ENCODE data around the gene CCDC66. TPM values are rescaled to one million over a fixed set of nuclear protein-coding genes. Genes with fewer than 3 reads are reported as not detected.

Gene CCDC66
- total RNA-seq, 1 donor from 2014 or later: 92.5 TPM

DNA sequence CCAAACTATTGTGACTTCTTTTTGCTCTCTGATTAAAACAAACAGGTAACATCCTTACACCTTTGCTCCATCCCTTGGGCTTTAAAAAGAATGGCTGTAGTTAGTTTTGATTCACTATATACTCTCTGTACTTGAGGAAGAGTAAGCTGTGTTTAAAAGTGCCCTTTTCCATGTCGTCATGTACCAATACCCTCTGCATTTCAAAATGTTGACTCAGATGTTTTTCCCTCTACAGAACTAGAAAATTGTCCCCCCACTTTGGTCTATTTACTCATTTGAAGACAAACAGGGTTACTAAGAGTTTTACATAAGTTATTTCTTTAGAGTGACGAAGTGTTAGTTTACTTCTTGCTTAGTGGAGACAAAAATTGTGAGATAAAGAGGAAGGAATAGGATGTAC lies 63.4 kb downstream of the CCDC66 start:
- DNase-seq (ENCODE audit: low spot score in 2 of 2) (no peak), FAIRE-seq (no peak)

DNA sequence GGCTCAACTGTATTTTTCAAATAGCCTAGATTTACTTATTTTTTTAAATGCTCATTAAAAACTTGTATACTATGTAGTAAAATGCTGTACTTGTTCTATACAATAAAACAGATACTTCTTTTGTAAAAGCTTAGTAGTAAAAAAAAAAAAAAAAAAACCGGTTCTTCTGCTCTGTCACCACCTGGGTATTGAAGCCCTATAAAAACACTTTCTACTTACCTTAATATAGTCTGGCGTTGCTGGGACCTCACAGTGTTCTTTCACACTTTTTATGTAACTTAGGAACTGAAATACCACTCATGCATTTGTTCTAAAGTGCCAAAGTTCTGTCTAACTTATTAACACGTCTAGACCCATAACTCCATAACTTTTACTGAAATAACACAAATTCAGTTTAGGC lies 64.7 kb downstream of the CCDC66 start:
- DNase-seq (ENCODE audit: low spot score in 2 of 2) (no peak), FAIRE-seq (no peak)

DNA sequence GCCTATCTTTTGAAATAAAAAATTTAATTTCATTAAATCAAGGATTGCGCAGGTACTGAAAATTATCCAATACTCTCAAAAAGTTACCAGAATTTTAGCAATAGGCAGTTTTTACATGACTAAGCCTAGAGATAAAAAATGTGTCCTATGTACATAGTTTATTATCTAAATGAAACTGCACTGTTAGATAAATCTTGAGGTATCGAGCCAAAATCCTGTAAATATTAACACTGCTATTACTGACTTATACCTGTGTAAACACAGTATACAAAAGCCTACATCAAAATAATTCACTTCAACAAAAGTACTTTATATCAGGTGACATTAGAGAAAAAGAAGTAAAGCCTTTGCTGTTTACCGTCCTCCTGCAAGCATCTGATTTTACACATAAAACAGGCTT lies 65.4 kb downstream of the CCDC66 start:
- FAIRE-seq: no peak
- no peak for DNase-seq (ENCODE audit: low spot score in 2 of 2)

DNA sequence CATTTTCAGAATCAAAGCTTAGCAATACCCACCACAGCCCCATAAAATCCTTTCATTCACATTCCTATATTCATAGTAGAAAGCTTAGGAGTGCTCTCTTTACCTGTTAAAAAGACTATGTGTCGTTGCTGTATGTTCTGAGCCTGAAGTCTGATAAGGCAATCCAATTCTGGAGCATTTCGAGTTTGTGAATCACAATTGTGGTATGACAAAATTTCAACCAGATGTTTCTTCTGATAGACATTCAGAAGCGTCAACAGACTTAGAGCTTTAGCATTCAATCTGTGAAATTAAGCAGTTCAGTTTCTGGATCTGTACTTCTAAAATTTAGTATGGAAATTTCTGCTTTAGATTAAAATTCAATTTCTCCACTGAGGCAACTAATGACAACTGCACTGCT lies 67.8 kb downstream of the CCDC66 start:
- DNase-seq (ENCODE audit: low spot score in 2 of 2) (no peak), FAIRE-seq (no peak)

DNA sequence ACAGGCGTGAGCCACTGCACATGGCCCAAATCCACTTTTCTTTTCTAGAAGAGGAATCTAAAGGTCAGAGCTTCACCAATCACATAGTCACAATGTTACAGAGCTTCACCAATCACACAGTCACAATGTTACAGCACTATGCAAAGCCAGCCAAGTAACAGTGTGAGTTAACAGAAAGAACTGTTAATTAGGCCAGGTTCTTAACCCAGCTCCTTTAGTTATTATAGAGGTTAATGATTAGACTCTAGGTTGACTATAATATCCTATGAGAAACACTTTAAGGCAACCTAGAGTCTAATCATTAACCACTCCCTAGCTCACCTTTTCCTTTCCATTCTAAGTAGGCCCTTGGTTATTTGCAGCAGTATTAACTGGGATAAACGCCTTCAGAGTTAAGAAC lies 72.1 kb downstream of the CCDC66 start:
- DNase-seq (ENCODE audit: low spot score in 2 of 2) (no peak), FAIRE-seq (no peak)

DNA sequence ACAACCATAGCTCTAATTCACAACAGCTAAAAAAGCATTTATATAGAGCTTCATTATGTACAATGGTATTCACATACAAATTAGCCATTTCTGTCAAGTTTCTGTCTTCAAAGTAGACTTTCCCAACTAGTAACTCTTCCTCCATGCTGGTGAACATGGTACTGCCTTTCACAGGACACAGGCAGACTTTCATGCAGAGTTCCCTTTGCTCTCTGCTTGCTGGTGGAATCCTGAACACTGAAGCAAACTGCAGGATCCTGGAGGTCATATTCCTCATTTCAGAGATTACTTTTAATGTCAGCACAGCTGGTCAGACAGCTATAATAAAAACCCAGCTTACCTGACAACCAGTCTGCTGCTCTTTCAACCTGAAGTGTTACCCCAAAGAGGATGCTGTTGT lies 72.5 kb downstream of the CCDC66 start:
- FAIRE-seq (no peak), DNase-seq (ENCODE audit: low spot score in 2 of 2) (no peak)

DNA sequence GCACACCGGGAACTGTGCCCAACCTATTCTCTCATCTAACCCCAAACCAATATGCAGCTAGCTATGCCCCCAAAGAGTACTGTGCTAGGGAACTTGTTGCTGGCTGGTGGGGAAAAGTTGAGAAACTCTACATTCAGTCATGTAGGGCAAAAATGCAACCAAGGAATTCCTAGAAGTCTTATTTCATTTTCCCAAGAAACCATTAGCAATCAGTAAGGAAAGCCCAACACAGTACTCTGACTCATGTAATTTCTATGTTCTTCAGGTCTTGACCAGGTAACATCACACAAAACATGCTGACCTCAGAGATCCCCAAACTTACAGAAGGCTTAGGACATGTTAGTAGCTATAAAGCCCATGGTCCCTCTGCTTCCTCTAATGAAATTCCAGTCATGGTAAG lies 74.0 kb downstream of the CCDC66 start:
- DNase-seq (ENCODE audit: low spot score in 2 of 2): no peak
- no peak for FAIRE-seq

DNA sequence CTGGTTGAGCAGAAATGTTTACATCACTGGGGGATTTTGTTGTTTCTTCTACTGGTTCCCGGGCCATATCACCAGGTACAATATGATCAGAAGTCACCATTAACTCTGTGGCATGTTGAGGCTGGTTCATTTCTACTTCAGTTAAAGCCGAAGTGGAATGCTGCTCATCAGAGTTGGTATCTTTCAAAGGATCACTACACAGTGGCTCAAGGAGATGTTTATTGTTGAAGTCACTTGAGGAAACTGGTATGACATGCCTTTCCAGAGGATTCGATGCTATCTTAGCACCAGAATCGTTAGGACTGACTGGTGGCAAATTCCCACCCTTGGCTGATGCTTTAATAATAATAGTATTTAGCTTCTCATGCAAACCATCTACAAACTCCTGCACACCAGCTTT lies 76.2 kb downstream of the CCDC66 start:
- no peak for FAIRE-seq
- DNase-seq (ENCODE audit: low spot score in 2 of 2): no peak

DNA sequence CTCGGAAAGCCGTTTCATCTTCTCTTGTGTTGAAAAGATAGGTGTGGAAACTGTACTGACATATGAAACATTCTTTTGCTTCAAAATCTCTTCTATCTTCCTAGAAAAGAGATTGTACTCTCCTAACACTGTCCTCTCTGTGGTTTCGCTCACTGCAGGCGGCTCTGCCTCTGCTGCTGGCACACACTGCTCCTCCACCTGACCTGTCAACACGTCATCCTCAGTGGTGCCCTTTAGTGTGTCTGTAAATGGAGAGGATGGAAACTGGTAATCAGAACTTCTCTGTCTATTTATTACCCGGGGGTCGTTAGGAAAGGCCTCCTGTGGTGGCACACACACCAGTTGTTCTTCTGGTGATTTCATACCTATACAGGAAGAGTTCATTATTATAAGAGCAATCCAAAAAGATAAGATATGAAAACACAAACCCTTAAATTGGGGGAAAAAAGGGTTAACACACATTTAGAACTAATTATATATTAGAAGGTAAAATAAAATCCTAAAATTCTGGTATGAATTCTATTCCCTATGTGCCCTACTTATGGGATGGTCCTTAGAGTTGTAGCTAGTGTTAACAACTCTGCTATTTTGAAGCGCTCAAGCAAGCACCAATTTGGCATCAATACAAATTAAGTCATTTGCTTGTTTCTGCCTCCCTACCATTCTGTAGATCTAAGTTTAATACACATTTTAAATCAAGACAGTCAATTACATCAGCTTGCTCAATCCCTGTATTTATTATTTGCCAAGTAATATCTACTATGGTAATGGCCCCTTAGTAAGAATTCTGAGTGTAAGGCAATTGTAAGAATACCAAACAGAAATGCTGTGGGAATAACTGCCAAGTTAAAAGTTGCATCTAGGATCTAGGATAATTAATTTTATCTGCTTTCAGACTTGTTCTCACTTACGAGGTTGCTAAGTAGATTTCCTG lies 76.9 kb downstream of the CCDC66 start:
- no peak for FAIRE-seq
- no peak for DNase-seq (ENCODE audit: low spot score in 2 of 2)

DNA sequence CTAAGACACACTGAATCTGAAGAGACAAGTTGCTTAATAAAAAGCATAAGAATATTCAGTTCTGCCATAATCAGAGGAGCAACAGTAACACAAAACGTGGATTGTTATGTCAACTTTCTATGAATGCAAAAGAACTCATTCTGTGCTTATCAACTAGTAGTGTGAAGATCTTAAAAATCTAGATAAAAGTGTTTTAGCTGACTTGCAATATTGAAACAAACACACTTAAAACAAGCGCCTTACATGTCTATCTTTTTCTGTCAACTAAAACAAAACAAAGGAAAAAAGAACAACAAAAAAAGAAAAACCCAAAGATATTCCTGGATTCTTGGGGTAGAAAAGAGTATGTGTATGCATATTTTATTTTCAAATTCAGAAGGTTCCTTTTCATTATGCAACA lies 88.4 kb downstream of the CCDC66 start:
- DNase-seq (ENCODE audit: low spot score in 2 of 2) (no peak), FAIRE-seq (no peak)

DNA sequence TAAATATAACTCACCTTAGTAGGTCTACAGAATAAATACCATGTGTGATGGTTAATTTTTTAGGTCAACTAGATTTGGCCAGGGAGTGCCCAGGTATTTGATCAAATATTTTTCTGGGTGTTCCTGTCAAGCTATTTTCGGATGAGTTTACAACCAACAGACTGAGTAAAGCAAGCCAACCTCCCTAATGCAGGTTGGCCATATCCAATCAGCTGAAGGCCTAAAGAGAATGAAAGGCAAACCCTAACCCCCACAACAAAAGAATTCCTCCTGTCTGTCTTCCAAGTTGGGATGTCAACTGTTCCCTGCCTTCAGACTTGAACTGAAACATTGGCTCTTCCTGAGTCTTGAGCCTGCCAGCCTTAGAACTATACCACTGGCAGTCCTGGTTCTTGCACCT lies 97.5 kb downstream of the CCDC66 start:
- no peak for DNase-seq (ENCODE audit: low spot score in 2 of 2)
- no peak for FAIRE-seq

DNA sequence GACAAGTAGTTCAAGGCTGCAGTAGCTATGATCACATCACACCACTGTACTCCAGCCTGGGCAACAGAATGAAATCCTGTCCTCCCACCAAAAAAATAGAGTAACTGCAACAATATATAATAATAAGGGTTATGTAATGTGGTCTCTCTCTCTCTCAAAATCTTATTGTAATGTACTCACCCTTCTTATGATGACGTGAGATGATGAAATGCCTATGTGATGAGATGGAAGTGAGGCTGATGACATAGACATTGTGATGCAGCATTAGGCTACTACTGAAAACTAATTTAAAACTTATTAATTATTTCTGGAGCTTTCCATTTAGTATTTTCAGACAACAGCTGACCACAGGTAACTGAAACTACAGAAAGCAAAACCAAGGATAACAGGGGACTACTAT lies 98.7 kb downstream of the CCDC66 start:
- FAIRE-seq (no peak), DNase-seq (ENCODE audit: low spot score in 2 of 2) (no peak)

DNA sequence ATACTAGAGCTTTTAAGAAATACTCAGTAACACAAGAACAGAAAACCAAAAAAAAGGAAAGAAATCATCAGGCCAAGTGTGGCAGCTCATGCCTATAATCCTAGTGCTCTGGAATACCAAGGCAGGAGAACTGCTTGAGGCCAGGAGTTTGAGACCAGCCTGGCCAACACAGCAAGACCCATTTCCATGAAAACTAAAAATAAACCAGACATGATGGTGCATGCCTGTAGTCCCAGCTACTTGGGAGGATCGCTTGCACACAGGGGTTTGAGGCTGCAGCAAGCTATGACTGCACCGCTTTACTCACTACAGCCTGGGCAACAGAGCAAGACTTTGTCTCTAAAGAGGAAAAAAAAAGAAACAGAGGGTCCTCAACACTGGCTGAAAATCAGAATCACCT lies 107.8 kb downstream of the CCDC66 start:
- FAIRE-seq (no peak), DNase-seq (ENCODE audit: low spot score in 2 of 2) (no peak)

DNA sequence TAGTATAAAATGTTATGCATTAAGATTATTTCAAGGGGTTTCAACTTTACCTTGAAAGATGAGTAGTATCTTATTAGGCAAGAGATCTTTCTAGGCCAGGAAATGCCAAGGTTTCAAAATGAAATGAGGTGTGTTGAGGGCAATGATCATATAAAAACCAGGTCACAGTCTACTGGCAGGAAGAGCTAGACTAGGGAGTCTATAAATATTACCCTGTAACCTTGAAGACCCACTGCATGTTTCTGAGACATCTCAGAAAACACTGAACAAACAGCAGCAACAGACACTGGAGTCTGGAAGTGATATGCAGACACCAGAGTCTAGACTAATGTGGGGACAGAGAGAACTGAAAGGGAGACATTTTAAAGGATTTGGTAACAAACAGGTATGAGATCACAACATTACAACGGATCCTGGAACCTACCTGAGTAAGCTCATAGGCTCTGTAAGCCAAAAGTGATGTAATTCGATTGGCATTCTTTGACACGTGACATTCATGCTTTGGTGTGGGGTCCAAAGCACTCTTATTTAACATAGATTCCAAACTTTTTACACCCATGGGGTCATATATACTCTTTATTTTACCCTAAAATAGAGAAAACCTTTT lies 111.1 kb downstream of the CCDC66 start:
- FAIRE-seq (no peak), DNase-seq (ENCODE audit: low spot score in 2 of 2) (no peak)

Other genes starting within 250 kb of the CCDC66 start
- gene ERC2, start 88.7 kb upstream of the CCDC66 start, total RNA-seq: 77.9 TPM
- 187 TPM for gene TASOR, start 126.1 kb downstream of the CCDC66 start, total RNA-seq
- 26.1 TPM for gene ARHGEF3, start 244.8 kb downstream of the CCDC66 start, total RNA-seq